ENCODE results near the gene SLC49A3.

GRCh38 chr4:726838-727237, 37.9 kb upstream of the SLC49A3 start:
- TF ChIP-seq EZH2phosphoT487 (conservative IDR thresholded peaks at IDR 0.05; ENCODE audit: low read length) (no peak), CTCF (IDR thresholded peaks at IDR 0.05; ENCODE audit: insufficient read depth, low read length, poor library complexity, severe bottlenecking) (no peak)
